Right forelimb (tissue), 1 donor: ENCODE measurements around the gene CSF2RB.
"Not testable (repeated sequence)": the region's sequence is repeated elsewhere in the genome, so short reads cannot be mapped to it uniquely, and the experiment has no call there.

Source experiments
- DNase-seq: peaks from one replicate; pipeline ENCODE4 v3.0.0-alpha.2; 2018

The CSF2RB gene

DNA sequence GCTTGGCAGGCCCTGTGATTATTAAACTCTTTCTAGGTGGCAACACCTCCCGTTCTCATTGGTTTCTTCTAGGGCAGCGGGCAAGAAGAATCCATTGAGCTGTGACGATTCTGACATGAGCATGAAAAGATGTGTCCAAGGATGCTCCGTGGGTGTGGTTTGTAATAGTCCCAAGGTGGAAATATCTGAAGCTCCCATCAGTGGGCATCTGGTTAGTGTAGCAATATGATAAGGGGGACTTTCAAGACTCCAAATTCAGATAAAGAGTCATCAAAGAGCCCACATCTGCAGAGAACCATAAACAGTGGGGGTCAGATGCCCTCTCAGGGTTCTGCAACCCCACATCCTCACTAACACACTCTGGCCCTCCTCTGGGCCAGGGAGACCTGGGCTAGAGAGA, 63.2 kb downstream of the CSF2RB start:
- no peak for DNase-seq

DNA sequence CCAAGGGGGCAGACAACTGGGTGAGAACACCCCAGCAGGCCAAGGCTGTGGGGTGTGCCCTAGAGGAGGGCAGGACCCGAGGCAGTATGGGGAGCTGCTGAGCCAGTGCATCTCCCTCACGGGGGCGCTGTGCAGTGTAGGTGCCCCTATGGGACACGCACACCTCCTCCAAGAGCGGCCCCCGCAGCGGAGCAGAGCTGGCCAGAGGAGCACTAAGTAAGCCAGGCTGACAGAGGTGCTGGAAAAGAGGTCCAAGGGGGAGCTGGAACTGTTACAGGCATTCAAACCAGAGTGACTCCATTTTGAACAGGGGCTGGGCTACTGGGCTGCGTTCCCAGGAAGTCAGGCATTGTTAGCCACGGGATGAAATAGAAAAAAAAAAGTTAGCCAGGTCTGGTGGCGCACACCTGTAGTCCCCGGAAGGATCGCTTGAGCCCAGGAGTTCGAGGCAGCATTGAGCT, 64.0 kb downstream of the CSF2RB start:
- DNase-seq: no peak

DNA sequence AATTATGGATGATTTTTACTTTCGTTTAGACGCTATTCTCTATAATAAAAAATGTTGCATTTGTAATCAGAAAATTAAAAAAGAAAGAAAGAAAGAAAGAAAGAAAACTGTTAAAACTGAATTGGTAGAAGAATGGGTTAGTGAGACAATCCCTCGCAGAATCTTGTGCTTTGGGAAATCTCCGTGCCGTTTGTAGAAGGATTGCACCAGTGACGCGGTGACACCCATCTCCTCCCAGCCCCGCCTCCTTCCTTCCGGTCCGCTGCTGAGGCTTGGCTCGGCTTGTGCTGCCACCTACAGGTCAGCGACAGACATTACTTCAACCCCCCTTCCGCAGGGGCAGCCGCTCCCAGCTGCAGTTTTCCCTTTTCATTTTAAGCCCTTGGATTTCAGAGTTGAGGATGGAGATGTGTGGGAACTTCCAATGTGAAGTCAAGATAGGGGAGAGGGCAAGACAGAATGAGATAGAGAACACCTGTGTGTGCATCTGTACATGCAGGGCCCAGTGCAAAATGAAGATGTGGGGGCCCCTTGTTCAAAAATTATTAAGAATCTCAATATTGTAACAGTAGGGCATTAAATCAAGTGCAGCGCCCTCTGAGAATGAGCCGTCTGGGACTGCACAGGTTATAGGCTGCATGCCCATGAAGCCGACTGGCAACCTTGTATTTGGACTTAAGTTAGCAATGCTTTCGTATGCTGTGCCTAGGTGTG, 64.7 kb downstream of the CSF2RB start:
- peak; percentile 91 for DNase-seq

GRCh38 chr22:36979016-36979910, 65.8 kb downstream of the CSF2RB start:
- no peak for DNase-seq

- no peak for DNase-seq
Observed at GRCh38 chr22:36981247-36981775, 67.9 kb downstream of the CSF2RB start.

DNA sequence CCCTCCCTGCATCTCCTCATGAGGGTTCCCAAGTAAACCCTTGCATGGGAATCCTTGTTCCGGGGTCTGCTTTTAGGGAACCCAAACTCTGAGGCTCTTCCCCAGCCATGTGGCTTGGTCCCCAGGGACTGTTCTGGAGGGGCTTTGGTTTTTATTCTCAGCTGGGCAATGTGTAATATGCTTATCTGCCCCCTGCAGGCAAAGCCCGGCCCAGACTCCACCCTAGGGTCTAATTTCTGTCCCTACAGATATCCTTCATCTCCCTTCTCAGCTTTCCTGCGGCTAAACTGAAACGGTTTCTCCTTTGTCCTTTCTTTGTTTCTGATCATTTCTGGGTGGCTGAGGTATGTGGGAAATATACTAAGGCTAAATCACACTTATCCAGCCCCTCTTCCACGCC, 68.7 kb downstream of the CSF2RB start:
- DNase-seq: no peak

DNA sequence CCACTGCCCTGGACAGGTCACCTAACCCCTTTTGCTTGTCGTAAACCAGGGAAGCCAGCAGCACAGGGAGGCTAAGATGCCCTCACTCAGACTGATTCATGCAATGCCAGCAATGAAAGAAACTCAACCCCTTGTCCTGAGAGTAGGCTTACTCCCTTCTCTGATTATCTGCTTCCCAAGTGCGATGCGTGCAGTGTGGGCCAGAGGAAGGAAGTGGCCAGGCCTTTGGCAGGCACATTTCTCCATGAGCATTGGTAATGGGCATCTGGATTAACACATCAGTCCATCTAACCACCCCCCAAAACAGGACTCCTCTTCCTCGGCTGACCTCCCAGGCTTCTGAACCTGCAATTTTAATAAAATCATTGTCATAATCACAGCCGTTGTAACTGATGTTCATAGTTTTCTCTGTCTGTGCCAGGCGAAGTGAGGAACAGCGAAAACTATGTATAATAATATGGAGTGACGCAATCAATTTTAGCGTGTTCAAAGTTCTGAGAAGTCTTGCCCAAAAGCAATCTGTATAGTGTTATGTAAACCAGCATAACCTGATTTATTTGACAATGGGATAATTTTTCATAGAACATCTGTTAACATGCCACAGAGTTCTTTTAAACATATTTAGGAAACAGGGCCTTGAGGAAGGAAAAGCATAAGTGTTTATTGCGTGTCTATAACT, 71.9 kb downstream of the CSF2RB start:
- DNase-seq: no peak

DNA sequence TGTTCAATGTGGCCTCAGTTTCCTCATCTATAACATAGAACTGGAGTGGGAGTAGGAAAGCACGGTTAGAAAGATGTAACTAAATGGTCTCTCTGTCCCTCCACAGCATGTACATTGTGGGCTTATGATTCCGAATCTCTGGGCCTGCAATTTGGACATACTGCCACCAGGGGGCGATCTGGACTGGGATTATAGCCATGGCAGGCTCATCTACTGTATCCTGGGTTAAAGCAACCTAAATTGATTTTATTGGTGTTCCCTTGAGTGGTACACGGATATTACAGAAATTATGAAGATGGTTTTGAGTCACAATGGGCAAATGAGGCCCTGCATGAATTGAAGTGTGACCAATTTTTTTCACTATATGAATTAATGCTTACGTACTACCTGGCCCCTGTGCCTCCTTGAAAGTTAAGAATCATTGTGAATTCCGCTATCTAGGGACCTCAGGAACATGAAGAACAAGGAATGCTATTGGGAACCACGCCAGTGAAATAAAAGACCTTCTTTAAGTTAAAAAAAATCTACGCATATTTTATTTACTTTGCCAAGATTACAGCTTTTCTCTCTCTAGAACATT, 72.9 kb downstream of the CSF2RB start:
- DNase-seq: no peak

- no peak for DNase-seq
Observed at GRCh38 chr22:36988075-36988832, 74.8 kb downstream of the CSF2RB start.

- DNase-seq: not testable (repeated sequence)
Observed at GRCh38 chr22:36989012-36989411, 75.6 kb downstream of the CSF2RB start.
